SU-DHL-6 (cell line): ENCODE results near the gene WFDC13.

Experiments used
- H2AFZ ChIP-seq: fragments of 200-600 bp; sonication (generic); 2 replicates; pipeline ENCODE4 v1.6.1; 2014; ENCODE audit warnings: low read depth, mild to moderate bottlenecking, moderate library complexity, mixed read lengths, antibody characterized with exemption, low read length; ENCODE audit not compliant: severe bottlenecking
- H3F3A ChIP-seq: fragments of 200-600 bp; shearing (Covaris generic); 2 replicates; pipeline ENCODE4 v1.6.0; 2016; ENCODE audit warnings: antibody characterized with exemption, mild to moderate bottlenecking; ENCODE audit not compliant: insufficient read depth
- H3K27ac ChIP-seq: fragments of 200-600 bp; sonication (generic); 2 replicates; pipeline ENCODE4 v1.5.1; 2016; ENCODE audit warnings: low read depth, mild to moderate bottlenecking, low read length, moderate library complexity, mixed read lengths
- H3K27me3 ChIP-seq: fragments of 200-600 bp; sonication (generic), shearing (Covaris generic); 2 replicates; pipeline ENCODE4 v1.6.0; 2014; ENCODE audit warnings: mild to moderate bottlenecking, low read length
- H3K36me3 ChIP-seq: fragments of 200-600 bp; sonication (generic); 2 replicates; pipeline ENCODE4 v1.6.1; 2014; ENCODE audit warnings: mild to moderate bottlenecking, low read length, mixed read lengths
- H3K4me2 ChIP-seq: fragments of 300-600, 200-600 bp; shearing (Covaris generic), sonication (generic); 2 replicates; pipeline ENCODE4 v1.6.0; 2014; ENCODE audit warnings: low read length, low read depth, mild to moderate bottlenecking; ENCODE audit not compliant: poor library complexity, severe bottlenecking
- H3K4me3 ChIP-seq: fragments of 200-600 bp; sonication (generic); 2 replicates; pipeline ENCODE4 v1.5.1; 2014; ENCODE audit warnings: antibody characterized with exemption, low read length, mild to moderate bottlenecking, mixed read lengths; ENCODE audit not compliant: insufficient read depth, poor library complexity, severe bottlenecking
- H3K79me2 ChIP-seq: fragments of 200-600 bp; sonication (generic); 2 replicates; pipeline ENCODE4 v1.6.1; 2014; ENCODE audit warnings: mild to moderate bottlenecking, low read length, moderate library complexity; ENCODE audit not compliant: insufficient read depth
- H3K9ac ChIP-seq: fragments of 200-600 bp; sonication (generic); 2 replicates; pipeline ENCODE4 v1.7.0; 2014; ENCODE audit warnings: mild to moderate bottlenecking, low read length
- H3K9me2 ChIP-seq: fragments of 200-600 bp; sonication (generic); replicated peaks from 2 replicates; pipeline ENCODE4 v1.6.1; 2014; ENCODE audit warnings: low read length; ENCODE audit not compliant: insufficient read depth
- H3K9me3 ChIP-seq: fragments of 200-600 bp; sonication (generic); 2 replicates; pipeline ENCODE4 v1.6.1; 2014; ENCODE audit warnings: low read length, mixed read lengths; ENCODE audit not compliant: insufficient read depth
- H4K20me1 ChIP-seq: fragments of 200-600 bp; sonication (generic); 2 replicates; pipeline ENCODE4 v1.6.1; 2014; ENCODE audit warnings: low read depth, mild to moderate bottlenecking, antibody characterized with exemption, low read length, moderate library complexity, mixed read lengths
- CTCF ChIP-seq: fragments of 200-600 bp; sonication (generic); IDR thresholded peaks from one replicate; pipeline ENCODE4 v1.5.1; 2017; ENCODE audit warnings: antibody characterized with exemption, mild to moderate bottlenecking, low read length, moderate library complexity; ENCODE audit not compliant: insufficient read depth, poor library complexity, severe bottlenecking
- EZH2phosphoT487 ChIP-seq: fragments of 200-600 bp; sonication (generic), shearing (Covaris generic); conservative IDR thresholded peaks from 2 replicates; pipeline ENCODE4 v1.6.1; 2018; ENCODE audit warnings: mild to moderate bottlenecking, antibody characterized with exemption, low read length, moderate library complexity, mixed read lengths

WFDC13 gene

GRCh38 chr20:45735552-45735951, 33.7 kb downstream of the WFDC13 start:
- Histone ChIP-seq H2AFZ (no peak overlapping the region), H3K9me2 (no peaks in the 10 kb centered on the region), H4K20me1 (no peaks in the 10 kb centered on the region), H3K79me2 (no peaks in the 10 kb centered on the region), H3K4me2 (no peak overlapping the region), H3K36me3 (no peaks in the 10 kb centered on the region), H3K9me3 (0 out of 2 replicates have a peak, but pooled peaks cover 4% of the 10 kb centered on the region), H3K4me3 (no peak overlapping the region), H3K9ac (no peak overlapping the region), H3K27me3 (no peaks in the 10 kb centered on the region), H3K27ac (no peak overlapping the region), H3F3A (no peaks in the 10 kb centered on the region)
- TF ChIP-seq EZH2phosphoT487 (no peak), CTCF (no peak)

GRCh38 chr20:45735988-45736387, 34.1 kb downstream of the WFDC13 start:
- Histone ChIP-seq H3K27ac (no peak overlapping the region), H3K4me2 (no peak overlapping the region), H3K4me3 (no peak overlapping the region), H3F3A (no peaks in the 10 kb centered on the region), H3K79me2 (no peaks in the 10 kb centered on the region), H3K36me3 (no peaks in the 10 kb centered on the region), H4K20me1 (no peaks in the 10 kb centered on the region), H3K9me2 (no peaks in the 10 kb centered on the region), H3K27me3 (no peaks in the 10 kb centered on the region), H3K9me3 (0 out of 2 replicates have a peak, but pooled peaks cover 4% of the 10 kb centered on the region), H2AFZ (no peak overlapping the region), H3K9ac (no peak overlapping the region)
- no peak for TF ChIP-seq EZH2phosphoT487

GRCh38 chr20:45742596-45742995, 40.8 kb downstream of the WFDC13 start:
- no peaks in the 10 kb centered on the region for H3K27me3 ChIP-seq

GRCh38 chr20:45745015-45745414, 43.2 kb downstream of the WFDC13 start:
- Histone ChIP-seq H3K9ac (no peak overlapping the region), H3K79me2 (no peaks in the 10 kb centered on the region), H3K9me3 (no peaks in the 10 kb centered on the region), H3K36me3 (no peaks in the 10 kb centered on the region), H2AFZ (no peak overlapping the region), H3K4me3 (no peak overlapping the region), H3K9me2 (no peaks in the 10 kb centered on the region), H3K27ac (no peak overlapping the region), H3F3A (no peaks in the 10 kb centered on the region), H4K20me1 (no peaks in the 10 kb centered on the region), H3K4me2 (no peak overlapping the region), H3K27me3 (no peaks in the 10 kb centered on the region)
- TF ChIP-seq CTCF (no peak), EZH2phosphoT487 (no peak)

More at GRCh38 chr20:45742596-45742995, 40.8 kb downstream of the WFDC13 start:
- Histone ChIP-seq H3K4me3 (no peak overlapping the region), H3K4me2 (no peak overlapping the region), H3K36me3 (no peaks in the 10 kb centered on the region), H3K9me3 (0 out of 2 replicates have a peak, but pooled peaks cover 4% of the 10 kb centered on the region), H3K79me2 (no peaks in the 10 kb centered on the region), H3K9me2 (no peaks in the 10 kb centered on the region), H4K20me1 (no peaks in the 10 kb centered on the region), H2AFZ (no peak overlapping the region), H3K27ac (no peak overlapping the region), H3F3A (no peaks in the 10 kb centered on the region), H3K9ac (no peak overlapping the region)
- TF ChIP-seq EZH2phosphoT487 (no peak), CTCF (no peak)
